ENCODE data around the gene PRXL2A. TPM values are rescaled to one million over a fixed set of nuclear protein-coding genes. Genes with fewer than 3 reads are reported as not detected.

The PRXL2A gene
- total RNA-seq, 6 experiments from 2014 or later = 0.15 to 0.52 (median 0.28) TPM; not detected in 3

GRCh38 chr10:80436446-80437098, 28.2 kb downstream of the PRXL2A start:
- Mint-ChIP-seq H3K27me3 (ENCODE audit: insufficient read depth) (peaks cover 28% of the 10 kb centered on the region), H3K36me3 (ENCODE audit: low read depth) (no peaks in the 10 kb centered on the region), H3K9me3 (no peaks in the 10 kb centered on the region), H3K4me3 (no peak overlapping the region), H3K4me1 (ENCODE audit: low read depth) (no peaks in the 10 kb centered on the region), H3K27ac (no peak overlapping the region)
- TF ChIP-seq, protein P1, sequence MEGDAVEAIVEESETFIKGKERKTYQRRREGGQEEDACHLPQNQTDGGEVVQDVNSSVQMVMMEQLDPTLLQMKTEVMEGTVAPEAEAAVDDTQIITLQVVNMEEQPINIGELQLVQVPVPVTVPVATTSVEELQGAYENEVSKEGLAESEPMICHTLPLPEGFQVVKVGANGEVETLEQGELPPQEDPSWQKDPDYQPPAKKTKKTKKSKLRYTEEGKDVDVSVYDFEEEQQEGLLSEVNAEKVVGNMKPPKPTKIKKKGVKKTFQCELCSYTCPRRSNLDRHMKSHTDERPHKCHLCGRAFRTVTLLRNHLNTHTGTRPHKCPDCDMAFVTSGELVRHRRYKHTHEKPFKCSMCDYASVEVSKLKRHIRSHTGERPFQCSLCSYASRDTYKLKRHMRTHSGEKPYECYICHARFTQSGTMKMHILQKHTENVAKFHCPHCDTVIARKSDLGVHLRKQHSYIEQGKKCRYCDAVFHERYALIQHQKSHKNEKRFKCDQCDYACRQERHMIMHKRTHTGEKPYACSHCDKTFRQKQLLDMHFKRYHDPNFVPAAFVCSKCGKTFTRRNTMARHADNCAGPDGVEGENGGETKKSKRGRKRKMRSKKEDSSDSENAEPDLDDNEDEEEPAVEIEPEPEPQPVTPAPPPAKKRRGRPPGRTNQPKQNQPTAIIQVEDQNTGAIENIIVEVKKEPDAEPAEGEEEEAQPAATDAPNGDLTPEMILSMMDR (IDR thresholded peaks at IDR 0.05) = no peak
- DNase-seq = no peak

- H3K9me3 Mint-ChIP-seq = no peaks in the 10 kb centered on the region
- H3K4me3 Mint-ChIP-seq = no peak overlapping the region
- TF ChIP-seq, protein P1 (IDR thresholded peaks at IDR 0.05) = no peak
- H3K27me3 Mint-ChIP-seq (ENCODE audit: insufficient read depth) = peaks cover 28% of the 10 kb centered on the region
- H3K4me1 Mint-ChIP-seq (ENCODE audit: low read depth) = no peaks in the 10 kb centered on the region; the same call in 1 of the 2 replicates
- H3K27ac Mint-ChIP-seq = no peak overlapping the region
- H3K36me3 Mint-ChIP-seq (ENCODE audit: low read depth) = no peaks in the 10 kb centered on the region
- DNase-seq = no peak
Observed at GRCh38 chr10:80437227-80437626, 28.9 kb downstream of the PRXL2A start.

GRCh38 chr10:80441831-80442230, 33.5 kb downstream of the PRXL2A start:
- H3K27me3 Mint-ChIP-seq (ENCODE audit: insufficient read depth) = peaks cover 20% of the 10 kb centered on the region
- peaks cover 32% of the 10 kb centered on the region for H3K4me1 Mint-ChIP-seq (ENCODE audit: low read depth)
- H3K9me3 Mint-ChIP-seq = no peaks in the 10 kb centered on the region
- H3K4me3 Mint-ChIP-seq = no peak overlapping the region
- TF ChIP-seq, protein P1 (IDR thresholded peaks at IDR 0.05) = no peak
- no peaks in the 10 kb centered on the region for H3K36me3 Mint-ChIP-seq (ENCODE audit: low read depth)
- H3K27ac Mint-ChIP-seq = no peak overlapping the region; the same call in 1 of the 2 replicates
- no peak for DNase-seq

GRCh38 chr10:80442879-80443278, 34.5 kb downstream of the PRXL2A start:
- Mint-ChIP-seq H3K9me3 (no peaks in the 10 kb centered on the region), H3K36me3 (ENCODE audit: low read depth) (no peaks in the 10 kb centered on the region), H3K4me1 (ENCODE audit: low read depth) (peaks cover 39% of the 10 kb centered on the region), H3K4me3 (no peak overlapping the region), H3K27me3 (ENCODE audit: insufficient read depth) (peaks cover 13% of the 10 kb centered on the region), H3K27ac (peak overlapping the region; percentile 56; the same call in 1 of the 2 replicates)
- peak; percentile 59 for DNase-seq
- TF ChIP-seq, protein P1 (IDR thresholded peaks at IDR 0.05) = no peak

DNA sequence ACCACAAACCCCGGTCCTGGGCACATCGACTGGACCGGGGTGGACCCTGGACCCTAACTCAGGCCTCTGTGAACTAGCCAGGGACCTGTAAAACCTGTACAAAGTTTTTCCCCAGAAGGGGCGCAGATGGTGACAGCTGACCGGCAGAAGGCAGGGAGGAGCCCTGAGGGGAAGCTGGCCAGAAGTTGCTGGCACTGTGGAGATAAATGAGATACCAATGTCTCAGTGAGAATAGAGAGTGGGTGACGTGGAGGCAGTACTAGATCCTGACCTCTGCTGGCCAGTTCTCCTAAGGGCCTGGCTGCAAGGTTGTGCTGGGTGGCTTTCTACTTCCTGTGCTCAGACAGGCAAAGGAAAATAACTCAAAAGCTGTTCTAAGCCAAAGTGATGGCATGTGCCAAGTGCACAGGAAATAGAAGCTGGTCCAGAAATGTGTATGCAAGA, 35.2 kb downstream of the PRXL2A start:
- TF ChIP-seq, protein P1 (IDR thresholded peaks at IDR 0.05) = peak; percentile 73
- Mint-ChIP-seq H3K4me1 (ENCODE audit: low read depth) (peaks cover 39% of the 10 kb centered on the region), H3K27me3 (ENCODE audit: insufficient read depth) (peaks cover 9% of the 10 kb centered on the region), H3K9me3 (no peaks in the 10 kb centered on the region), H3K27ac (peak overlapping the region; percentile 51; the same call in 1 of the 2 replicates), H3K4me3 (no peak overlapping the region), H3K36me3 (ENCODE audit: low read depth) (no peaks in the 10 kb centered on the region)
- DNase-seq = peak; percentile 49

Data from HFFc6 (cell line).